Measurements from ENCODE around the gene MAJIN.

MAJIN gene

GRCh38 chr11:64933213-64933934 lies 38.5 kb downstream of the MAJIN start:
- H3K4me3 ChIP-seq (ENCODE audit: low read depth, low read length): no peak overlapping the region
- TF ChIP-seq CTCF (IDR thresholded peaks at IDR 0.05; ENCODE audit: insufficient read depth, low read depth, low read length, missing control alignments): no peak
- no peak for DNase-seq (ENCODE audit: low read depth)

- TF ChIP-seq CTCF (IDR thresholded peaks at IDR 0.05; ENCODE audit: insufficient read depth, low read depth, low read length, missing control alignments): no peak
- H3K4me3 ChIP-seq (ENCODE audit: low read depth, low read length): no peak overlapping the region
- DNase-seq (ENCODE audit: low read depth): no peak
These were observed 39.6 kb downstream of the MAJIN start for GRCh38 chr11:64932324-64932723.

GRCh38 chr11:64931290-64931689 lies 40.6 kb downstream of the MAJIN start:
- H3K4me3 ChIP-seq (ENCODE audit: low read depth, low read length): no peak overlapping the region
- TF ChIP-seq CTCF (IDR thresholded peaks at IDR 0.05; ENCODE audit: insufficient read depth, low read depth, low read length, missing control alignments): no peak
- DNase-seq (ENCODE audit: low read depth): no peak

GRCh38 chr11:64930340-64930739 lies 41.6 kb downstream of the MAJIN start:
- DNase-seq (ENCODE audit: low read depth): no peak
- no peak overlapping the region for H3K4me3 ChIP-seq (ENCODE audit: low read depth, low read length)
- no peak for TF ChIP-seq CTCF (IDR thresholded peaks at IDR 0.05; ENCODE audit: insufficient read depth, low read depth, low read length, missing control alignments)

- no peak for DNase-seq (ENCODE audit: low read depth)
- H3K4me3 ChIP-seq (ENCODE audit: low read depth, low read length): no peak overlapping the region
- TF ChIP-seq CTCF (IDR thresholded peaks at IDR 0.05; ENCODE audit: insufficient read depth, low read depth, low read length, missing control alignments): no peak
These were observed 42.3 kb downstream of the MAJIN start for GRCh38 chr11:64929625-64930024.

- TF ChIP-seq CTCF (IDR thresholded peaks at IDR 0.05; ENCODE audit: insufficient read depth, low read depth, low read length, missing control alignments): no peak
These were observed 43.0 kb downstream of the MAJIN start for GRCh38 chr11:64928957-64929356.

GRCh38 chr11:64926689-64927088 lies 45.2 kb downstream of the MAJIN start:
- TF ChIP-seq CTCF (IDR thresholded peaks at IDR 0.05; ENCODE audit: insufficient read depth, low read depth, low read length, missing control alignments): no peak
- DNase-seq (ENCODE audit: low read depth): no peak
- H3K4me3 ChIP-seq (ENCODE audit: low read depth, low read length): no peak overlapping the region

More at GRCh38 chr11:64928957-64929356, 43.0 kb downstream of the MAJIN start:
- no peak overlapping the region for H3K4me3 ChIP-seq (ENCODE audit: low read depth, low read length)
- no peak for DNase-seq (ENCODE audit: low read depth)

All from GM12865 (cell line).